ENCODE results near the gene PMIS2.
"Not testable (repeated sequence)": the region's sequence is repeated elsewhere in the genome, so short reads cannot be mapped to it uniquely, and the experiment has no call there.

PMIS2 gene

DNA sequence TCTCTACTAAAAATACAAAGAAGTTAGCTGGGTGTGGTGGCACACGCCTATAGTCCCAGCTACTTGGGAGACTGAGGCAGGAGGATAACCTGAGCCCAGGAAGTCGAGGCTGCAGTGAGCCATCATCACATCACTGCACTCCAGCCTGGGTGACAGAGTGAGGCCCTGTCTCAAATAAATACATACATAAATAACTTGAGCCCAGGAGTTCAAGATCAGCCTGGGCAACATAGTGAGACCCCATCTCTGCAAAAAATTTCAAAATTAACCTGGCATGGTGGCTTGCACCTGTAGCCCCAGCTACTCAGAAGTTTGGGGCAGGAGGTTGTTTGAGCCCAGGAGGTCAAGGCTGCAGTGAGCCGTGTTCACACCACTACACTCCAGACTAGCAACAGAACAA lies 9.1 kb downstream of the PMIS2 start:
- not testable (repeated sequence) for DNase-seq (ENCODE audit: low read depth)

- DNase-seq (ENCODE audit: low read depth) = no peak
Observed at GRCh38 chr19:35595928-35596327, 10.0 kb downstream of the PMIS2 start.

DNA sequence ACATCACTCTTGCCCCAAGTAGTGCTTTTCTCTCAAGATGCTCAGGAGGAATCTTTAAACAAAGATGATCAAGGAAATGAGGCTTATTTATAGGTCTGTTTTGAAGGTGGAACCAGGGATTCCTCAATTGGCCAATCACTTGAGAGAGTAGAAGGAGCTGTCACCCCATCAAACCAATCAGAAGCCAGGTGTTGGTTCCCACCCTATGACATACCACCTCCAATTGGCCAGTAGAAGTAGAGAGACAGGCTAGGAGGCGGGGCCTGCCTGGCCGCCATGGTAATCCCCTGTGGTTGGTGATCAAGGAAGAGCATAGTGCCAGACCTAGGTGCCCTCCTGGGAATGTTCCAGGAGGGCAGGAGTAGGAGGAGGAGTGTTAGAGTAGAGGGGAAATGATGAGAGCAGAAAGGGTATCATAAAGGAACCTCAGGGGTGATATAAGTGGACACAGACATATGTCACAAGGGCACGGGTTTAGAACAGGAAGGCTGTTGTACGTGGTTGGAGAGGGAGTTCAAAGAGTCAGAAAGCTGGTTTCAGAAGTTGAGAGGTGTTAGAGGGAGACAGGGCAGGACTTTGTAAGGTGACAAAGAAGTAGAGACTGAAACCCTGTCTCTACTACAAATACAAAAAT lies 10.5 kb downstream of the PMIS2 start:
- no peak for DNase-seq (ENCODE audit: low read depth)

GRCh38 chr19:35601971-35602370 lies 16.0 kb downstream of the PMIS2 start:
- DNase-seq (ENCODE audit: low read depth) = no peak

- not testable (repeated sequence) for DNase-seq (ENCODE audit: low read depth)
Observed at GRCh38 chr19:35604436-35604835, 18.5 kb downstream of the PMIS2 start.

DNA sequence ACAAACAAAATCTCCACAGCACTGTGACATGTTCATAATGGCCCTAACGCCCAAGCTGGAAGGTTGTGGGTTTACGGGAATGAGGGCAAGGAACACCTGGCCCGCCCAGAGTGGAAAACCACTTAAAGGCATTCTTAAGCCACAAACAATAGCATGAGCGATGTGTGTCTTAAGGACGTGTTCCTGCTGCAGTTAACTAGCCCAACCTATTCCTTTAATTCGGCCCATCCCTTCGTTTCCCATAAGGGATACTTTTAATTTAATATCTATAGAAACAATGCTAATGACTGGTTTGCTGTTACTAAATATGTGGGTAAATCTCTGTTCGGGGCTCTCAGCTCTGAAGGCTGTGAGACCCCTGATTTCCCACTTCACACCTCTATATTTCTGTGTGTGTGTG lies 21.2 kb downstream of the PMIS2 start:
- not testable (repeated sequence) for DNase-seq (ENCODE audit: low read depth)

- DNase-seq (ENCODE audit: low read depth) = no peak
Observed at GRCh38 chr19:35607661-35608060, 21.7 kb downstream of the PMIS2 start.

GRCh38 chr19:35608251-35608650 lies 22.3 kb downstream of the PMIS2 start:
- DNase-seq (ENCODE audit: low read depth) = no peak

DNA sequence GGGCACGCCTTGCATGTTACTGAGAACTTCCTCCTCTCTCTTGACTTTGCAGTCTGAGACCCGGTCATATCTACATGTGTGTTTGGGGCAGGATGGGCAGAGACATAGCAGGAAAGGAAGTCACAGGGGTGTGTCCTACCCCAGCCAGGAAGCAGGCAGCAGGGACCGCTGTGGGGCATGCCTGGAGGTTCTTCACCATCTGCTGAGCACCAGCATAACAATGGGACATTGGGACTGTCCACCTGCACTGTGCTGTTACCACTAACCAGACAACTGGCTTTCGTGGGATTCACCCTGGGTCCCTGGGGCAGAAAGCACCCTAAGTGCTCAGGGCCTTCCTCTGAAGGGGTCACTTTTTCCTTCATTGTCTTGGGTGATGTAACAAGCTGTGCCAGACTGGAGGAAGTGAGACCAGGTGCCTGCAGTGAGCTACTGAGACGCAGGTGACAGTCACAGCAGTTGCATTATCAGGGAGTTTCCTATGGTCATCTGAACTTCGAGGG lies 23.9 kb downstream of the PMIS2 start:
- no peak for DNase-seq (ENCODE audit: low read depth)

DNA sequence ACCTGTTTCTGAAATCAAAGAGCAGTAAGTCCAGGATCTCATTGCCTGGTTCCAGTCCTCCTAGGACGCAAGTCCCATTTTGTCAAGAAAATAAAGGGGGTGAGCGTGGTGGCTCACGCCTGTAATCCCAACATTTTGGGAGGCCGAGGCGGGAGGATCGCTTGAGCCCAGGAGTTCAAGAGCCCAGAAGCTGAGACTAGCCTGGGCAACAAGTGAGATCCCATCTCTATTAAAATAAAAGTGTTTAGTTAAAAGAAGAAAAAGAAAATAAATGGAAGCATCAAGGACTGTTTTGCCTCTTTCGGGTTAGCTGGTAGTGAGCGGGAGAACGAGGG lies 26.2 kb downstream of the PMIS2 start:
- no peak for DNase-seq (ENCODE audit: low read depth)

GRCh38 chr19:35612559-35613321 lies 26.8 kb downstream of the PMIS2 start, which contains the start of gene HAUS5:
Gene HAUS5, plus strand, starts transcription at chr19:35612735. Its CDS starts 60 bp downstream, at chr19:35612795.
- DNase-seq (ENCODE audit: low read depth) = peak; percentile 93

DNA sequence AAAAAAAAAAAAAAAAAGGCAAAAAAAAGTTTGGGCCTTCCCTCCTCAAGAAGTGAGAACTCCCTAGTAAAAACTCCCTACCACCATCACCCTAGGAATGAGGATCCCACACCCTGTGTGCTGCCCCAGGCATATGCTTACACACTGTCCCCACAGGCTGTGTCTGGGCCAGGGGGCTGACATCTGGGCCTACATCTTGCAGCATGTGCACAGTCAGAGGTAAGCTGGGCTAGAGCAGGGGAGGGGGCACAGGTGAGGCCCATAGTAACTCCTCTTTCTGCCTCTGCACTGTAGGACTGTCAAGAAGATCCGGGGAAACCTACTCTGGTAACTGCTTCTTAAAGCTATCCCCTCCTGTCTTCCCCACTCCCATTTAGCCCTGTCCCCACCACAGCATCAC lies 27.6 kb downstream of the PMIS2 start:
- no peak for DNase-seq (ENCODE audit: low read depth)

GRCh38 chr19:35615036-35615435 lies 29.1 kb downstream of the PMIS2 start:
- no peak for DNase-seq (ENCODE audit: low read depth)

- DNase-seq (ENCODE audit: low read depth) = no peak
Observed at GRCh38 chr19:35618857-35619256, 32.9 kb downstream of the PMIS2 start.

GRCh38 chr19:35619290-35619923 lies 33.4 kb downstream of the PMIS2 start:
- no peak for DNase-seq (ENCODE audit: low read depth)

GRCh38 chr19:35620001-35620400 lies 34.0 kb downstream of the PMIS2 start:
- DNase-seq (ENCODE audit: low read depth) = no peak

- no peak for DNase-seq (ENCODE audit: low read depth)
Observed at GRCh38 chr19:35621708-35622107, 35.7 kb downstream of the PMIS2 start.

- no peak for DNase-seq (ENCODE audit: low read depth)
Observed at GRCh38 chr19:35622750-35623149, 36.8 kb downstream of the PMIS2 start.

GRCh38 chr19:35623327-35624010 lies 37.5 kb downstream of the PMIS2 start:
- no peak for DNase-seq (ENCODE audit: low read depth)

DNA sequence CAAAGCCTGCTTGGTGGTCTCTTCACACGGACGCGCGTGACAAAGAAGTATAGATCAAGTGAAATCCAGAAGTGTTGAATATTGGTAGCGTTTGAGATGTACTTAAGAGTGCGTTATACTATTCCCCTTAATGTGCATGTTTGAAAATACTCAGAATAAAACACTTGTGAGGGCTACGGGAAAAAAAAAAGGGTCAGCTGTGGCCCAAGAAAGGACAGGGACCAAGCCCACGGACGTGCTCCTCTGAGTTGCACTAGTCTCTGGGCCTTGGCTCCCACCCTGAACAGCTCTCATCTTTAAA lies 42.2 kb downstream of the PMIS2 start:
- no peak for DNase-seq (ENCODE audit: low read depth)

GRCh38 chr19:35628565-35629331 lies 42.8 kb downstream of the PMIS2 start, which contains the start of gene RBM42:
Gene RBM42, plus strand, starts transcription at chr19:35629036. Its CDS starts 118 bp downstream, at chr19:35629154.
- peak; percentile 96 for DNase-seq (ENCODE audit: low read depth)

GRCh38 chr19:35629332-35629633 lies 43.3 kb downstream of the PMIS2 start:
- no peak for DNase-seq (ENCODE audit: low read depth)
